KOPT-K1 (cell line): ENCODE measurements around the gene F8.

Experiments
- H3K27ac ChIP-seq: fragments of 200-600 bp; sonication (generic); 2 replicates; pipeline ENCODE4 v1.5.1; 2016; ENCODE audit warnings: antibody characterized with exemption, mild to moderate bottlenecking, low read depth, low read length; ENCODE audit not compliant: poor library complexity, severe bottlenecking
- H3K36me3 ChIP-seq: fragments of 200-600 bp; sonication (generic); 2 replicates; pipeline ENCODE4 v1.5.1; 2017; ENCODE audit warnings: antibody characterized with exemption, mild to moderate bottlenecking, low read length, moderate library complexity; ENCODE audit not compliant: insufficient read depth
- H3K9me3 ChIP-seq: fragments of 200-600 bp; sonication (generic); 2 replicates; pipeline ENCODE4 v1.5.1; 2017; ENCODE audit warnings: antibody characterized with exemption, low read length, mild to moderate bottlenecking; ENCODE audit not compliant: insufficient read depth, poor library complexity, severe bottlenecking

F8 gene

GRCh38 chrX:154809939-154810665, 212.4 kb downstream of the F8 start:
- H3K36me3 ChIP-seq: no peaks in the 10 kb centered on the region
- peaks cover 7% of the 10 kb centered on the region for H3K9me3 ChIP-seq
- peak overlapping the region; percentile 51 for H3K27ac ChIP-seq

- H3K36me3 ChIP-seq: no peaks in the 10 kb centered on the region
- peaks cover 7% of the 10 kb centered on the region for H3K9me3 ChIP-seq
- H3K27ac ChIP-seq: no peak overlapping the region
These were observed 215.6 kb downstream of the F8 start for GRCh38 chrX:154806837-154807501.

GRCh38 chrX:154805696-154806091, 216.8 kb downstream of the F8 start:
- peak overlapping the region; percentile 74 for H3K27ac ChIP-seq
- H3K9me3 ChIP-seq: peaks cover 7% of the 10 kb centered on the region
- H3K36me3 ChIP-seq: no peaks in the 10 kb centered on the region

- H3K27ac ChIP-seq: peak within 1 kb of the TSS; percentile 74
- no peaks in the 10 kb centered on the region for H3K36me3 ChIP-seq
- H3K9me3 ChIP-seq: peaks cover 7% of the 10 kb centered on the region
These were observed 217.4 kb downstream of the F8 start, which contains the start of gene MPP1 for GRCh38 chrX:154804957-154805695. Gene MPP1 (minus strand): TSS chrX:154805485. CDS start chrX:154805373, 112 bp downstream.

GRCh38 chrX:154804261-154804956, 218.1 kb downstream of the F8 start:
- Histone ChIP-seq H3K27ac (peak overlapping the region; percentile 74), H3K36me3 (no peaks in the 10 kb centered on the region), H3K9me3 (peaks cover 7% of the 10 kb centered on the region)

- peaks cover 7% of the 10 kb centered on the region for H3K9me3 ChIP-seq
- H3K27ac ChIP-seq: peak overlapping the region; percentile 74
- H3K36me3 ChIP-seq: no peaks in the 10 kb centered on the region
These were observed 219.6 kb downstream of the F8 start for GRCh38 chrX:154802947-154803346.

GRCh38 chrX:154800478-154801210, 221.9 kb downstream of the F8 start:
- H3K9me3 ChIP-seq: no peaks in the 10 kb centered on the region
- H3K36me3 ChIP-seq: no peaks in the 10 kb centered on the region
- peak overlapping the region; percentile 96 for H3K27ac ChIP-seq

GRCh38 chrX:154799556-154800348, 222.8 kb downstream of the F8 start:
- H3K27ac ChIP-seq: peak overlapping the region; percentile 96
- H3K36me3 ChIP-seq: no peaks in the 10 kb centered on the region
- no peaks in the 10 kb centered on the region for H3K9me3 ChIP-seq

GRCh38 chrX:154797006-154797405, 225.5 kb downstream of the F8 start:
- Histone ChIP-seq H3K27ac (peak overlapping the region; percentile 19), H3K36me3 (peaks cover 1% of the 10 kb centered on the region; the same call in 1 of the 2 replicates), H3K9me3 (no peaks in the 10 kb centered on the region)

- H3K36me3 ChIP-seq: peaks cover 19% of the 10 kb centered on the region
These were observed 227.5 kb downstream of the F8 start for GRCh38 chrX:154795016-154795415.

GRCh38 chrX:154793084-154793795, 229.3 kb downstream of the F8 start:
- H3K9me3 ChIP-seq: no peaks in the 10 kb centered on the region
- H3K27ac ChIP-seq: no peak overlapping the region
- H3K36me3 ChIP-seq: peaks cover 35% of the 10 kb centered on the region

More at GRCh38 chrX:154795016-154795415, 227.5 kb downstream of the F8 start:
- H3K9me3 ChIP-seq: no peaks in the 10 kb centered on the region
- no peak overlapping the region for H3K27ac ChIP-seq

- H3K9me3 ChIP-seq: no peaks in the 10 kb centered on the region
- peaks cover 46% of the 10 kb centered on the region for H3K36me3 ChIP-seq
- no peak overlapping the region for H3K27ac ChIP-seq
These were observed 230.6 kb downstream of the F8 start for GRCh38 chrX:154791939-154792338.

GRCh38 chrX:154791467-154791866, 231.1 kb downstream of the F8 start:
- Histone ChIP-seq H3K27ac (no peak overlapping the region), H3K36me3 (peaks cover 46% of the 10 kb centered on the region), H3K9me3 (no peaks in the 10 kb centered on the region)
